DOHH2 (cell line): Measurements from ENCODE around the gene L3MBTL3.

Experiments used
- EZH2phosphoT487 ChIP-seq: fragments of 200-600 bp; sonication (generic); IDR thresholded peaks from 2 replicates; pipeline ENCODE4 v1.6.1; 2017; ENCODE audit warnings: borderline replicate concordance, mild to moderate bottlenecking, antibody characterized with exemption, low read length, moderate library complexity, mixed read lengths
- TF ChIP-seq, protein P1 (sequence below): fragments of 200-600 bp; sonication (generic); IDR thresholded peaks from one replicate; pipeline ENCODE4 v1.5.1; 2014; ENCODE audit warnings: antibody characterized with exemption, mild to moderate bottlenecking, low read depth, low read length; ENCODE audit not compliant: poor library complexity, severe bottlenecking

DNA sequence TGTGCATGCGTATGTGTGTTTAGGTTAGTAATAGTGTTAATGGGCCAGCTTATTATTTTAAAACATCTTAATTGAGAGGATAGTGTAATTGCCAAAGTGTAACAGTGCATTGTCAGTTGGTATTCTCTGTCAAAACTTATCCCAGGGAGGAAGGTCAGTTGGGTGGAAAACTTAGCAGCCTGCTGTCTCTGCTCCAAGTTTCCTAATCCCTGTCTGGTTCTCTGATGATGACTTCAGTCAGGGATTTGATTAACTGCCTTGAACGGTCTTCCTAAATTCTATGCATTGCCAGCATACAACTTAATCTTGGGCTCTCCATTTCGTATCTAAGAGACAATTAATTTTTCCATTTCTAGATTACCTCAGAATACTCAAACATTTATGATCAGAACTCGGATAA is 51.1 kb downstream of the L3MBTL3 start:
- TF ChIP-seq, protein P1, sequence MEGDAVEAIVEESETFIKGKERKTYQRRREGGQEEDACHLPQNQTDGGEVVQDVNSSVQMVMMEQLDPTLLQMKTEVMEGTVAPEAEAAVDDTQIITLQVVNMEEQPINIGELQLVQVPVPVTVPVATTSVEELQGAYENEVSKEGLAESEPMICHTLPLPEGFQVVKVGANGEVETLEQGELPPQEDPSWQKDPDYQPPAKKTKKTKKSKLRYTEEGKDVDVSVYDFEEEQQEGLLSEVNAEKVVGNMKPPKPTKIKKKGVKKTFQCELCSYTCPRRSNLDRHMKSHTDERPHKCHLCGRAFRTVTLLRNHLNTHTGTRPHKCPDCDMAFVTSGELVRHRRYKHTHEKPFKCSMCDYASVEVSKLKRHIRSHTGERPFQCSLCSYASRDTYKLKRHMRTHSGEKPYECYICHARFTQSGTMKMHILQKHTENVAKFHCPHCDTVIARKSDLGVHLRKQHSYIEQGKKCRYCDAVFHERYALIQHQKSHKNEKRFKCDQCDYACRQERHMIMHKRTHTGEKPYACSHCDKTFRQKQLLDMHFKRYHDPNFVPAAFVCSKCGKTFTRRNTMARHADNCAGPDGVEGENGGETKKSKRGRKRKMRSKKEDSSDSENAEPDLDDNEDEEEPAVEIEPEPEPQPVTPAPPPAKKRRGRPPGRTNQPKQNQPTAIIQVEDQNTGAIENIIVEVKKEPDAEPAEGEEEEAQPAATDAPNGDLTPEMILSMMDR = no peak
- no peak for TF ChIP-seq EZH2phosphoT487
